ENCODE measurements around the gene CRYBB1. TPM values are rescaled to one million over a fixed set of nuclear protein-coding genes. Genes with fewer than 3 reads are reported as not detected.

CRYBB1 gene
- total RNA-seq, 4 donors from 2014 or later = 0.42 TPM; not detected in 3

GRCh38 chr22:26651815-26652214, 34.0 kb upstream of the CRYBB1 start:
- intact Hi-C loops (cut with DNase I; ENCODE audit: low total_unique reads) = no loop called here
- 83 to 87% methylated on average over 10 of the region's 10 CpGs for WGBS, 2 donors
- DNase-seq (ENCODE audit: low spot score in 2 of 2) = no peak
- no peak for TF ChIP-seq POLR2A (IDR thresholded peaks at IDR 0.05)
- TF ChIP-seq, protein P1, sequence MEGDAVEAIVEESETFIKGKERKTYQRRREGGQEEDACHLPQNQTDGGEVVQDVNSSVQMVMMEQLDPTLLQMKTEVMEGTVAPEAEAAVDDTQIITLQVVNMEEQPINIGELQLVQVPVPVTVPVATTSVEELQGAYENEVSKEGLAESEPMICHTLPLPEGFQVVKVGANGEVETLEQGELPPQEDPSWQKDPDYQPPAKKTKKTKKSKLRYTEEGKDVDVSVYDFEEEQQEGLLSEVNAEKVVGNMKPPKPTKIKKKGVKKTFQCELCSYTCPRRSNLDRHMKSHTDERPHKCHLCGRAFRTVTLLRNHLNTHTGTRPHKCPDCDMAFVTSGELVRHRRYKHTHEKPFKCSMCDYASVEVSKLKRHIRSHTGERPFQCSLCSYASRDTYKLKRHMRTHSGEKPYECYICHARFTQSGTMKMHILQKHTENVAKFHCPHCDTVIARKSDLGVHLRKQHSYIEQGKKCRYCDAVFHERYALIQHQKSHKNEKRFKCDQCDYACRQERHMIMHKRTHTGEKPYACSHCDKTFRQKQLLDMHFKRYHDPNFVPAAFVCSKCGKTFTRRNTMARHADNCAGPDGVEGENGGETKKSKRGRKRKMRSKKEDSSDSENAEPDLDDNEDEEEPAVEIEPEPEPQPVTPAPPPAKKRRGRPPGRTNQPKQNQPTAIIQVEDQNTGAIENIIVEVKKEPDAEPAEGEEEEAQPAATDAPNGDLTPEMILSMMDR (IDR thresholded peaks at IDR 0.05) = no peak
- no peak overlapping the region for H3K4me3 ChIP-seq (ENCODE audit: low read depth, poor library complexity, severe bottlenecking)

GRCh38 chr22:26650722-26651421, 33.0 kb upstream of the CRYBB1 start:
- DNase-seq (ENCODE audit: low spot score in 2 of 2) = no peak
- WGBS, 2 donors = 85 to 94% methylated on average over 6 of the region's 6 CpGs
- no peak overlapping the region for H3K4me3 ChIP-seq (ENCODE audit: low read depth, poor library complexity, severe bottlenecking)
- intact Hi-C loops (cut with DNase I; ENCODE audit: low total_unique reads) = no loop called here
- TF ChIP-seq, protein P1 (IDR thresholded peaks at IDR 0.05) = no peak
- no peak for TF ChIP-seq POLR2A (IDR thresholded peaks at IDR 0.05)

DNA sequence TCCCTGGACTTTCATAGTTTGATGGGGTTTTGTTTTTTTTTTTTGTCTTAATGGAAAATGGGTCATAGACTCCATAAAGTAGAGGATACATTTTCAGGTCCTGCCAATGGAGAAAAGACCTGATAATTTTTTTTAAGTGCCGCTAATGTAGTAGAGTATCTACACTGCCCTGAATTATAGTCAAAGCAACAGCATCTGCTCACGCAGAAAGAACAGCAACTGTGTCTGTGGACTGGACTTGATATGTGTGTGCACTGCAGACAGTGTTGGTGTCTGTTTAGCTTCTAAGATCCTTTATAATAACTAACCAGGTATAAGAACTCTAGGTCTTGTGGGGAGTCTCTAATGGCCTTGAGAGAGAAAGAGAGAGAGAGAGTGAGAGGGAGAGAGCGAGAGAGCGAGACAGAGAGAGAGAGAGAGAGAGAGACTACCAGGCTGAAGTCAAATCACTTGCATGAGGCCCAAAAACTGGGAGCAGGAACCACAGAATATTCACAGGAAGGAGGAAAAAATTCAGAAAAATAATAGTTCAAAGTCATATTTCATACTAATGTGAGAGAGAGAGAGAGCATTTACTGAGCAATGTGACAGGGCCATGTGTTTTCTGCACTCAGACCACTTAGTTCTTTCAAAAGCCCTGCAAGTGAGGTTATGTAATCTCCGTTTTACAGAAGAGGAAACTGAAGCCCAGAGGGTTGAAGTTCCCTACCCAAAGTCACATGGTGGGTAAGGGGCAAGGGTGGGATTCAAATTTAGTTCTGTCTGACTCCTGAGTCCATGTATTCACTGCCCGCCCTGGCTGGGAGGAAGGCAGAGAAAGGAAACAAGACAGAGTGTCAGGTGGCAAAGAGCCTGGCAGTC, 30.9 kb upstream of the CRYBB1 start:
- intact Hi-C loops (cut with DNase I; ENCODE audit: low total_unique reads) = no loop called here
- H3K4me3 ChIP-seq (ENCODE audit: low read depth, poor library complexity, severe bottlenecking) = no peak overlapping the region
- no peak for TF ChIP-seq POLR2A (IDR thresholded peaks at IDR 0.05)
- TF ChIP-seq, protein P1 (IDR thresholded peaks at IDR 0.05) = no peak
- WGBS, 2 donors = 69 to 79% methylated on average over 6 of the region's 6 CpGs
- no peak for DNase-seq (ENCODE audit: low spot score in 2 of 2)

- no peak for DNase-seq (ENCODE audit: low spot score in 2 of 2)
- intact Hi-C loops (cut with DNase I; ENCODE audit: low total_unique reads) = no loop called here
- H3K4me3 ChIP-seq (ENCODE audit: low read depth, poor library complexity, severe bottlenecking) = no peak overlapping the region
- WGBS, 2 donors = 40 to 44% methylated on average over 17 of the region's 17 CpGs
- no peak for TF ChIP-seq POLR2A (IDR thresholded peaks at IDR 0.05)
- TF ChIP-seq, protein P1 (IDR thresholded peaks at IDR 0.05) = no peak
Observed at GRCh38 chr22:26648011-26648497, 30.2 kb upstream of the CRYBB1 start.

DNA sequence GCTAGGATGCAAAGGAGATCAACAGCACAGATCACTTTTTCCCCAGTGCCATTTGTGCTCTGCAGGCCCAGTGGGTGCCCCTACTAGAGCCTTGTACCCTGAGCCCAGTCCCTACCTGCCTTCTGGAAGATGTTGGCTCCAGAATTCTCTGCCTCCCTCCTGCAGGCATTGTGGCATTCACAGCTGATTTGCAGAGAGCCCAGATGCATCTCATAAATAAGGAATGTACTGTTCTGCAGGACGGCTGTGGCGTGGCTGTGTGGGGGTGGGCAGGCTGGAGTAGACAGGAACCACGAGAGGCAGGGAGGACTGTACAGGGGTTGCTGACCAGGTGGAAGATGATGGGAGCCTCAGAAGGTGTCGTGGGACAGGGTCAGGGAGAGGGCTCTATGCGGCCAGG, 28.3 kb upstream of the CRYBB1 start:
- H3K4me3 ChIP-seq (ENCODE audit: low read depth, poor library complexity, severe bottlenecking) = no peak overlapping the region
- no peak for DNase-seq (ENCODE audit: low spot score in 2 of 2)
- WGBS, 2 donors = 51 to 58% methylated on average over 5 of the region's 5 CpGs
- TF ChIP-seq, protein P1 (IDR thresholded peaks at IDR 0.05) = no peak
- no peak for TF ChIP-seq POLR2A (IDR thresholded peaks at IDR 0.05)
- intact Hi-C loops (cut with DNase I; ENCODE audit: low total_unique reads) = no loop called here
